ENCODE results near the gene DDX10. TPM values are rescaled to one million over a fixed set of nuclear protein-coding genes. Genes with fewer than 3 reads are reported as not detected.

Gene DDX10
- total RNA-seq, 1 donor from 2014 or later: 32.2 TPM

- FAIRE-seq: no peak
- no peak overlapping the region for H3K9ac ChIP-seq (ENCODE audit: low read length)
These were observed 257.4 kb downstream of the DDX10 start for GRCh38 chr11:108922241-108922640.

DNA sequence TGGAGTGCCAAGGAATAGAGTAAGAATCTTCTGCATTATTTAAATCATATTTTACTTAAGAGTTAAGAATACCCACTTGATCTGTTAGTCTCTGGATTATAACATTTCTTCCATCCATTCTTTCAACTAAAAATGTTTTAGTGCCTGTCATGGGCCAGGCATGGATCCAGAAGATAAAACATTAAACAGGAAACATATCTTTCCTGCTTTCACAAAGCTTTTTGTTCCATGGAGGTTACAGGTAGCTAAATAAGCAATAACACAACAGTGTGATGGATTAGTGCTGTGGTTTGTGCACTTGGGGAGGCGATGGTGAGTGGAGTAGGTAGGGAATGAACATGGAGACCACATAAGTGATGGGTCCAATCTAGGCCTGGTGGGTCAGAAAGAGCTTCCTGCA lies 258.5 kb downstream of the DDX10 start:
- H3K27ac ChIP-seq (ENCODE audit: low read depth, low read length): no peak overlapping the region
- H3K4me1 Mint-ChIP-seq (ENCODE audit: low read depth, unreplicated experiment): peaks cover 11% of the 10 kb centered on the region
- no peaks in the 10 kb centered on the region for H3K27me3 Mint-ChIP-seq (ENCODE audit: low read depth, unreplicated experiment)
- no peak for DNase-seq (ENCODE audit: low read depth)
- no peak overlapping the region for H2AFZ ChIP-seq (ENCODE audit: low read depth, low read length)
- H3K9me3 ChIP-seq (ENCODE audit: insufficient read depth, low read depth, low read length): no peaks in the 10 kb centered on the region
- no peaks in the 10 kb centered on the region for H4K20me1 ChIP-seq (ENCODE audit: insufficient read depth, low read length)
- H3K36me3 ChIP-seq (ENCODE audit: insufficient read depth, low read length): no peaks in the 10 kb centered on the region
- no peak overlapping the region for H3K4me3 Mint-ChIP-seq (ENCODE audit: unreplicated experiment)
- no peak overlapping the region for H3K4me3 ChIP-seq (ENCODE audit: insufficient read depth, low read depth, low read length)
- no peak for TF ChIP-seq EZH2 (IDR thresholded peaks at IDR 0.05; ENCODE audit: insufficient read depth, low read length)
- TF ChIP-seq, protein P1, sequence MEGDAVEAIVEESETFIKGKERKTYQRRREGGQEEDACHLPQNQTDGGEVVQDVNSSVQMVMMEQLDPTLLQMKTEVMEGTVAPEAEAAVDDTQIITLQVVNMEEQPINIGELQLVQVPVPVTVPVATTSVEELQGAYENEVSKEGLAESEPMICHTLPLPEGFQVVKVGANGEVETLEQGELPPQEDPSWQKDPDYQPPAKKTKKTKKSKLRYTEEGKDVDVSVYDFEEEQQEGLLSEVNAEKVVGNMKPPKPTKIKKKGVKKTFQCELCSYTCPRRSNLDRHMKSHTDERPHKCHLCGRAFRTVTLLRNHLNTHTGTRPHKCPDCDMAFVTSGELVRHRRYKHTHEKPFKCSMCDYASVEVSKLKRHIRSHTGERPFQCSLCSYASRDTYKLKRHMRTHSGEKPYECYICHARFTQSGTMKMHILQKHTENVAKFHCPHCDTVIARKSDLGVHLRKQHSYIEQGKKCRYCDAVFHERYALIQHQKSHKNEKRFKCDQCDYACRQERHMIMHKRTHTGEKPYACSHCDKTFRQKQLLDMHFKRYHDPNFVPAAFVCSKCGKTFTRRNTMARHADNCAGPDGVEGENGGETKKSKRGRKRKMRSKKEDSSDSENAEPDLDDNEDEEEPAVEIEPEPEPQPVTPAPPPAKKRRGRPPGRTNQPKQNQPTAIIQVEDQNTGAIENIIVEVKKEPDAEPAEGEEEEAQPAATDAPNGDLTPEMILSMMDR (IDR thresholded peaks at IDR 0.05; ENCODE audit: insufficient read depth, low read depth, low read length): no peak
- no peaks in the 10 kb centered on the region for H3K27me3 ChIP-seq (ENCODE audit: insufficient read depth, low read length)
- no peak for FAIRE-seq
- H3K4me1 ChIP-seq (ENCODE audit: insufficient read depth, low read length): peaks cover 15% of the 10 kb centered on the region
- H3K4me2 ChIP-seq (ENCODE audit: low read length): no peak overlapping the region
- no peak overlapping the region for H3K9ac ChIP-seq (ENCODE audit: low read length)
- H3K9me3 Mint-ChIP-seq (ENCODE audit: unreplicated experiment): no peaks in the 10 kb centered on the region
- H3K36me3 Mint-ChIP-seq (ENCODE audit: low read depth, unreplicated experiment): no peaks in the 10 kb centered on the region
- H3K27ac Mint-ChIP-seq (ENCODE audit: unreplicated experiment): no peak overlapping the region
- H3K79me2 ChIP-seq (ENCODE audit: insufficient read depth, low read length): no peaks in the 10 kb centered on the region

More at GRCh38 chr11:108922241-108922640, 257.4 kb downstream of the DDX10 start:
- TF ChIP-seq, protein P1 (IDR thresholded peaks at IDR 0.05; ENCODE audit: insufficient read depth, low read depth, low read length): no peak
- TF ChIP-seq EZH2 (IDR thresholded peaks at IDR 0.05; ENCODE audit: insufficient read depth, low read length): no peak
- no peak overlapping the region for H2AFZ ChIP-seq (ENCODE audit: low read depth, low read length)
- peaks cover 10% of the 10 kb centered on the region for H3K4me1 Mint-ChIP-seq (ENCODE audit: low read depth, unreplicated experiment)
- H3K79me2 ChIP-seq (ENCODE audit: insufficient read depth, low read length): no peaks in the 10 kb centered on the region
- H3K4me3 Mint-ChIP-seq (ENCODE audit: unreplicated experiment): no peak overlapping the region
- H3K27ac Mint-ChIP-seq (ENCODE audit: unreplicated experiment): no peak overlapping the region
- H3K4me1 ChIP-seq (ENCODE audit: insufficient read depth, low read length): peaks cover 6% of the 10 kb centered on the region
- no peaks in the 10 kb centered on the region for H3K27me3 Mint-ChIP-seq (ENCODE audit: low read depth, unreplicated experiment)
- no peak overlapping the region for H3K4me2 ChIP-seq (ENCODE audit: low read length)
- H3K36me3 ChIP-seq (ENCODE audit: insufficient read depth, low read length): no peaks in the 10 kb centered on the region
- H3K27me3 ChIP-seq (ENCODE audit: insufficient read depth, low read length): no peaks in the 10 kb centered on the region
- no peaks in the 10 kb centered on the region for H3K9me3 ChIP-seq (ENCODE audit: insufficient read depth, low read depth, low read length)
- no peaks in the 10 kb centered on the region for H3K36me3 Mint-ChIP-seq (ENCODE audit: low read depth, unreplicated experiment)
- H4K20me1 ChIP-seq (ENCODE audit: insufficient read depth, low read length): no peaks in the 10 kb centered on the region
- no peaks in the 10 kb centered on the region for H3K9me3 Mint-ChIP-seq (ENCODE audit: unreplicated experiment)
- no peak overlapping the region for H3K27ac ChIP-seq (ENCODE audit: low read depth, low read length)
- no peak for DNase-seq (ENCODE audit: low read depth)
- H3K4me3 ChIP-seq (ENCODE audit: insufficient read depth, low read depth, low read length): no peak overlapping the region

GRCh38 chr11:108926171-108926840 lies 261.4 kb downstream of the DDX10 start:
- H3K4me1 Mint-ChIP-seq (ENCODE audit: low read depth, unreplicated experiment): peaks cover 19% of the 10 kb centered on the region
- Histone ChIP-seq H3K4me2 (ENCODE audit: low read length) (no peak overlapping the region), H2AFZ (ENCODE audit: low read depth, low read length) (no peak overlapping the region), H3K36me3 (ENCODE audit: insufficient read depth, low read length) (no peaks in the 10 kb centered on the region), H3K79me2 (ENCODE audit: insufficient read depth, low read length) (peaks cover 11% of the 10 kb centered on the region), H3K27me3 (ENCODE audit: insufficient read depth, low read length) (no peaks in the 10 kb centered on the region), H3K9ac (ENCODE audit: low read length) (peak overlapping the region; percentile 13), H3K9me3 (ENCODE audit: insufficient read depth, low read depth, low read length) (no peaks in the 10 kb centered on the region), H4K20me1 (ENCODE audit: insufficient read depth, low read length) (no peaks in the 10 kb centered on the region), H3K27ac (ENCODE audit: low read depth, low read length) (no peak overlapping the region), H3K4me1 (ENCODE audit: insufficient read depth, low read length) (peaks cover 36% of the 10 kb centered on the region), H3K4me3 (ENCODE audit: insufficient read depth, low read depth, low read length) (no peak overlapping the region)
- H3K4me3 Mint-ChIP-seq (ENCODE audit: unreplicated experiment): no peak overlapping the region
- no peak for TF ChIP-seq EZH2 (IDR thresholded peaks at IDR 0.05; ENCODE audit: insufficient read depth, low read length)
- H3K27ac Mint-ChIP-seq (ENCODE audit: unreplicated experiment): no peak overlapping the region
- no peaks in the 10 kb centered on the region for H3K27me3 Mint-ChIP-seq (ENCODE audit: low read depth, unreplicated experiment)
- no peaks in the 10 kb centered on the region for H3K9me3 Mint-ChIP-seq (ENCODE audit: unreplicated experiment)
- FAIRE-seq (no peak), DNase-seq (ENCODE audit: low read depth) (no peak)
- H3K36me3 Mint-ChIP-seq (ENCODE audit: low read depth, unreplicated experiment): no peaks in the 10 kb centered on the region
